Nucleus accumbens (tissue), 56 donors: ENCODE data around the gene MEA1.
A peak's percentile ranks its signal among the peaks of the same experiment; 100 is the strongest.
"Not testable (repeated sequence)": the region's sequence is repeated elsewhere in the genome, so short reads cannot be mapped to it uniquely, and the experiment has no call there.

Experiments
- DNase-seq, 56 donors: peaks; one replicate each; lab custom pipeline; 2025; lab: John Stamatoyannopoulos, UW

MEA1 gene

DNA sequence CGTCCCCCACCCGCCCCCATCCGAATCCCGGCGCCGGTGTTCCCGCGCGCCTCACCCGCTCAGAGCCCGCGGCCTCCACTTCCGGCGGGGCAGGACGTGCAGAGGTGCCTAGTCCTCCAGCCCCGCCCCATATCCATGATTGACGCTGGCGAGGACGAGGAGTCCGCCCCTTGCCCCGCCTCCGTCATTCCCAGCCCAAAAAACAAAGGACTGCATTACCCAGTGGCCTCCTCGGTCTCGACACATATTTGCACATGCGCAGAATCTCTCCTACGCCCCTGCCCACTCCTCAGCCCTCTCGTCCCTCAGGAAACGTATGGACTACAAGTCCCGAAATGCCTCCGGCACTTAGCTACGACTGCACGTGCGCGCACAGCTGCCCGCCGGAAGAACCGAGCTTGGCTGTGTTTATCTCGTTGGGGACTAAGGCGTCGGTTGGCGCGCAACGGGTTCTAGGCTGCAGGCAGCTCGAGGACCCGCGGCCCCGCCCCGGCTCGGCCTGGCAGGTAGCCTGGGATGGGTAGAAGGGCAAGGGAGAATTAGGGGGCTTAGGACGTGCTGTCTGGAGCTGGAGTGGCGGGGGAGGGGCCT is at the start of gene MEA1, which contains the start of gene KLHDC3:
TSS of gene MEA1 (minus strand) at position 104 of the 591 bp plus-strand sequence. CDS start 133 bp downstream, outside the sequence.
TSS of gene KLHDC3 (plus strand) at position 407 of the 591 bp plus-strand sequence. CDS start 2,944 bp downstream, outside the sequence.
- DNase-seq = peak; percentile 85 to 100 (median 99)

DNA sequence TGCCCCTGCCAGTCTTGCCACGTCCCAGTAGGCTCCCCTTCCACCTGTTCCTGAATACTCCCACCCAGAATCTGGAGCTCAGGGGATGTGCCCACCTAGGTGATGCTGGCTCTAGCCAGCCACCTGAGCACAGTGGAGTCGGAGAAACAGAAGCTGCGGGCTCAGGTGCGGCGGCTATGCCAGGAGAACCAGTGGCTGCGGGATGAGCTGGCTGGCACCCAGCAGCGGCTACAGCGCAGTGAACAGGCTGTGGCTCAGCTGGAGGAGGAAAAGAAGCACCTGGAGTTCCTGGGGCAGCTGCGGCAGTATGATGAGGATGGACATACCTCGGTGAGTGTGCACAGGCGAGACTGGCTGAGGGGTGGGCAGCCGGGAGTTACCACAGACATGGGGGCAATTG is 49.1 kb upstream of the MEA1 start:
- no peak for DNase-seq

DNA sequence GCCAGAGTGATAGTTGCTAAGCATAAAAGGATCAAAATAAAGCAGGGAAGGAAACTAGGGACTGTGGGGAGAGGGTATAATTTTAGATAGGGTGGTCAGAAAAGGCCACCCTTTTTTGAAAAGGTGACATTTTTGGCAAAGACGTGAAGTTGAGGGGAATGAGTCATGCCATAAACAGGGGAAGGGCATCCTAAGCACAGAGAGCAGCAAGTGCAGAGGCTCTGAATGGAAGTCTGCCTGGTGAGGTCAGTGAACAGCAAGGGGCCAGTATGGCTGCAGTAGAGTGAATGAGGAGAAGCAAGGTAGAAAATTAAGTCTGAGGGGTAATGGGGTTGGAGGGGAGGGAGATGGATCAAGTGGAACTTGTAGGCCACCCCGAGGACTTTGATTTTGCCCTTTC is 48.1 kb upstream of the MEA1 start:
- no peak for DNase-seq

DNA sequence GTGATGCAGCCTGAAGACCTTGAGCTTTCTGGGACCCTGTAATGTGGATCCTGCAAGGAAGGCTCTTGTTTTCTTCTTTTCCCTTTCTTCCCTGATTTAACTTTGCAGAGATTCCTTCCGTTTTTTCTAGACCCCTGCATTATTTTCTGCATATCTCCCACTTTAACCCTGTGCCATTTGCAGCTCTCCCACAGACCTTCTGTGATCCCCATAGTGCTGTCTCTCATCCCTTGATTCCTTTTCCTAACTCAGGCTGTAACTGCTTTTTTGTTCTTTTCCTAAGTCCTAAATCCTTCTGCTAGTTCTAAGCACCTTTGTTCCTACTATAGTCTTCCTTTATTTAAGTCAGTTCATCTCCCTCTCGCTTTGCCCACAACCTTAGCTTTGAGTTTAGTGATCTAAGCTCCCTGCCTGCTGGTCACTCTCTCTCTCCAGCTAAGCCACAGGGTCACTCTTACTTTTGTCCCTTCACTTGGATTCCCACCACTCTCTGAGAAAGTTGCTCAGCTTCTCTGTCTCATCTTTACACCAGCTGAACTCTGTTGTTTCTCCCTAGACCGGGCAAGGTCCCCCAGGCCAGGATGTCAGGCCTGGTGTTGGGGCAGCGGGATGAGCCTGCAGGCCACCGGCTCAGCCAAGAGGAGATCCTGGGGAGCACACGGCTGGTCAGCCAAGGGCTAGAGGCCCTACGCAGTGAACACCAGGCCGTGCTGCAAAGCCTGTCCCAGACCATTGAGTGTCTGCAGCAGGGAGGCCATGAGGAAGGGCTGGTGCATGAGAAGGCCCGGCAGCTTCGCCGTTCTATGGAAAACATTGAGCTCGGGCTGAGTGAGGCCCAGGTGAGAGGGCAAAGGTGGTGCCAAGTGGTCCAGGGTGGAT is 47.2 kb upstream of the MEA1 start:
- no peak for DNase-seq

DNA sequence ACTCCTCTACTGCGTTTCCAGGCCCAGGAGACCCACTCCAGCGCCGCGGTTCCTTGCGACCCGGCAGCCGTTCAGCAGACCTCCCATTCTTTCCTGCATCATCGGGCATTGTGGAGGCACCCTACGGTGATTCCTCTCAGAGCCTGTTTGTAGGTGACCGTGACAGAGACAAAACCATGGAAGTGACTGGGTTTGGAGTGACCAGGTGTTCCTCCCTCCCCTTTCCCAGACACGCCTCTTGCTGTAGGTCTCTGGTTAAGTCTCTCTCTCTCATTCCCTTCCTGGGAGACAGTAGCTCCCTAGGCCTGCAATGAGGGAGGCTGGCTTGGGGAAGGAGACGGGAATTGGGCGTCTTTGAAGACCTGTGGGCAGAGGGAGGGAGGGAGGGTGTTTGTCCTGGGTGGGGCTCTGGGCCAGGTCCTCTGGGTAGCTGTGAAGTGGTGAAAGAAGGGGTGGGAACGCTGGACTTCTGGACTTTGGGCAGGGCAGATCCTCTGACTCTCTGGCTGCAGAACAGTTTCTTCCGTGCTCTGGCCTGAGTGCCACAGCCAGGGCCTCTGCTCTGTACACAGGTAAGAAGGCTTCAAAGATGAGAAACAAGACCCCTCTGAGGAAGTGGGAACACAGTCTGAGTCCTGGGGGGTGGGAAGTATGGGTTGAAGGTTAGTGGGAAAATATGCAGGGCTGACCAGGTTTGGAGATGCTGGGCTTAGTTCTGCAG is 46.4 kb upstream of the MEA1 start:
- DNase-seq = no peak

GRCh38 chr6:43059168-43060033 is 45.7 kb upstream of the MEA1 start, which contains the start of the genes KLC4 and MRPL2:
KLC4 (plus strand) TSS chr6:43059631; CDS start chr6:43061336, 1,705 bp downstream.
MRPL2 (minus strand) TSS chr6:43059434; CDS start chr6:43059381, 53 bp downstream.
- peak; percentile 92 to 100 (median 98) for DNase-seq

DNA sequence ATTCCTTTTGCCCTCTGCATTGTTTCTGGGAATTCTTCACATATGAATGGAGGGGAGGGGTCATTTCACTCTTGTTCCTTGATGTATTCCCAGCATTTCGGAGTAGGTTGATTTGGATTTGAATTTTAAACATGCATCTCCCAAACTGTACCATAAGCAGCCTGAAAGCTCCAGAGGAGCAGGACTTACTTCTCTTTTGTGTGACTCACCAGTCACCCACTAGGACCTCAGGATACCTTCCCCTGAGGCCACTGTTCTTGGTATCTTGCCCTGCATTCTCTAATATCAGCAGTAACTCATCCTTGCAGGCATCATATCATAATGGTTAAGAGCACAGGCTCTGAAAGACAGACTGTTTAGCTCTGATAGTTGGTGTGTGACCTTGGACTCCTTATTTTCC is 44.8 kb upstream of the MEA1 start:
- DNase-seq = no peak

DNA sequence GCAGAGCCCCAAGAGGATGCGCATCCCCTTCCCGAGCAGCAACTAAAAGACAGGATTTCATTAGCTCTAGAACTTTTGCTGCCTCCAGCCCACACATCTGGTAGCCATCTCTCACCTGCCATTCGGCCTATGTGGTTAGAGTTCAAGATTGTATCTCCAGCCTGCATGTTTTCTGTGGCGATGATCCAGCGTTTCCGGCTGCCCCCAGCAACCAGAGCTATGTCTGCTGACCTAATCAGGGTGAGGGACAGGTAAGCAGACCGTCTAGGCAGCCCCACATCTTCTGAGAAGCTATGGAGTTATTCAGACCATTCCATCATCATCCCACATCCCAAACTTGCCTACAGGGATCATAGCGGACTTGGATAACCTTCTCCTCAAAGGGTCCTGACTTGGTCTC is 42.2 kb upstream of the MEA1 start:
- DNase-seq = no peak

- no peak for DNase-seq
Observed at GRCh38 chr6:43054206-43054943, 40.6 kb upstream of the MEA1 start.

- DNase-seq = peak in 54 of 56 donors; percentile 13 to 92 (median 70)
Observed at GRCh38 chr6:43053545-43054205, 39.9 kb upstream of the MEA1 start, which contains the start of gene CUL7. CUL7 (minus strand) TSS chr6:43053851; CDS start chr6:43052788, 1,063 bp downstream.

- DNase-seq = peak in 11 of 56 donors; percentile 11 to 58 (median 39)
Observed at GRCh38 chr6:43052842-43053544, 39.2 kb upstream of the MEA1 start.

GRCh38 chr6:43052225-43052841 is 38.6 kb upstream of the MEA1 start:
- DNase-seq = no peak

GRCh38 chr6:43050981-43051380 is 37.2 kb upstream of the MEA1 start:
- DNase-seq = no peak

DNA sequence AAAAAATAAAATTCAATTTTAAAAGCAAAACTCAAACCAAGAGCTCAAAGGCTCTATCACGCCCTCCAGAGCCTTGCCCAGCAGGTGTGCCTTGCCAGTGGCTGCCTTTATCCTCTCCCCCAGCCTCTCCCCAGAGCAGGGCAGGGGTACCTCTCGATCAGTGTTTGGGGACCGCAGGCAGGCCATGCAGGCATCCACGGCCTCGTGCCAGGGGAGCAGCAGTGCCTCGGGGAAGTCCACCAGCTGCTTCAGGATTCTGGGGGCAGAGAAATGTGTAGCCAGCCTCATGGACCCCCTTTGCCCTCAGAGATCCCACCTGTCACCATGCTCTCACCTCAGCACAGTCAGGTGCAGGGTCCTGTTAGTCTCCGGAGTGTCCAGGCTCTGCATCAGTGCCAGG is 34.3 kb upstream of the MEA1 start:
- no peak for DNase-seq

DNA sequence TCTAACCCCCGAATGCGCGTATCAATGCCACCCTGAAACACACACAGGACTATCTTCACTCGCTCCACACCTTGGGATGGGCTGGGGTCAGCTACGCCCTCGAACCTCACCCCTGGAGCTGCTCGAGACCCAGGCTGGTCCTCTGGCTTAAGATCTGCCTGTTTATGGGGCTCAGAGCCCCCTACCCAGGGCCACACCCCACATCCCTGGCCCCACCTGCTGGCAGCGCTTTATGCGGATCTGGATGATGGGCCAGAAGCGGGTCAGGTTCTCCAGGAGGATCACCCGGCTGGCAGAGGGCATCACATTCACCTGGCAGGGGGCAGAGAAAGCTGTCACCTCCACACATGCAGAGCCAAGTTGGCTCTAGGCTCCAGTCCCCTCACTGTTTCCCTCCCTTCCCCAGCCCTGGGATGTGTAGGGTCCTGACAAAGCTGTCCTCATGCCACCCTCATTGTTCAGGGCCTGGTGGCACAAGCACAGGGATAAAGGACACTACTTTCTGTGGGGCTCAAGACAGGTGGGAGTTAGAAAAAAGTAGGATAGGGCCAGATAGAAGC is 31.7 kb upstream of the MEA1 start:
- no peak for DNase-seq

- DNase-seq = no peak
Observed at GRCh38 chr6:43043310-43043709, 29.6 kb upstream of the MEA1 start.

GRCh38 chr6:43041475-43041874 is 27.7 kb upstream of the MEA1 start:
- DNase-seq = not testable (repeated sequence)
